ENCODE data around the gene OGA.

OGA gene

GRCh38 chr10:101818119-101818871, at the start of gene OGA:
Gene OGA (minus strand): TSS chr10:101818444. CDS start chr10:101818022, 422 bp downstream.
- DNase-seq: peak; percentile 100

- DNase-seq: no peak
Observed at GRCh38 chr10:101867931-101868330, 49.7 kb upstream of the OGA start.

- no peak for DNase-seq
Observed at GRCh38 chr10:101859530-101859929, 41.3 kb upstream of the OGA start.

DNA sequence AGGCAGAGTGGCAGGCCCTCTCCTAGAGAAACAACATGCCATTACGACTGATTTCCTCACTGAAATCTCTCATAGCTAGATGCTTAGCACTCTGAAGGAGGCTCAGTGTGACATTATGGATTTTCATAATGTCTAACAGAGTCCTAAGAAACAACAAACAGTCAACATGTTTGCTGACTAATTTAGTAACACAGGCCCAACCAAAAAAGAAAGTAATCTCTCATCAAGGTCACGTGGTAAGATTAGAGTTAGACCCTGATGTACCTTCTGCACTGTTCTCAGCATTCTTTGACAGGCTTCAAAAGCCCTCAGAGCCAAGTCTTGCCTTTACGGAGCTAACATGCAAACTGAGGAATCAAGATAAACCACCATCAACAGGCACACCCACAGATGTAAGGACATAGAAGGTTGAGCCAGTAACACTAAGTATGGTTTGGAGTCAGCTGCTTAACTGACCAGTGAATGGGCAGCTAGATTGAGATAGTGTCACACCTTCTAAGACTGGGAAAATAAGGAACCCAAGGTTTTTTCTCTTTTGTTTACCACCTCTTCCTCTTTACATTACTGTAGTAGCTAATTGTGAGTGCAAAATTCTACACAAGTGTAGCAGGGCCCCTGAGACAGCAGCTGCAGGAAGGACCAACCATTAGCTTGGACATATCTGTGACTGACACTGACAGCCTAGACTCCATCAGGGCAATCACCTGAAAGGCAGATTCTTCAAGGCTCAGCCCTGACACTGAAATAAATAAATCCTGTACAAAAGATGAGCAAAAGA, 40.7 kb upstream of the OGA start:
- peak; percentile 72 for DNase-seq

GRCh38 chr10:101857802-101858476, 39.7 kb upstream of the OGA start:
- DNase-seq: no peak

DNA sequence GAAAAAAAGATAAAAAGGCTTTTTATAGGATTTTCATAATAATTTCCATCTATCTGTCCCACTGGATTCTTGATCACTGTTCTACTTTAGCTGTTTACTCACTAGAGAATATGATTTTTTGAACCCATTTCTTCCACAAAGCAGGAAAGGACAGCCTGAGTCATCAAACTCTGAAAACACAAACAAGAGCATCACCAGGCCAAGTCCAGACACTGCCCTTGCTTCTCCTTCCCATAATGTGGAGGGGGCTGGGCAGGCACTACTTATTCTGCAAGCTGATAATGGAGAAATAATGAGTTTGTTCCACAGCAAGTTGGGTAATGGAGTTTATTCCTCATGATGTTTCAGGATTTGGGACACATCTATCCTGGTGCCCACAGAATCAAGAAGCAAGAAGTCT, 38.4 kb upstream of the OGA start:
- no peak for DNase-seq

DNA sequence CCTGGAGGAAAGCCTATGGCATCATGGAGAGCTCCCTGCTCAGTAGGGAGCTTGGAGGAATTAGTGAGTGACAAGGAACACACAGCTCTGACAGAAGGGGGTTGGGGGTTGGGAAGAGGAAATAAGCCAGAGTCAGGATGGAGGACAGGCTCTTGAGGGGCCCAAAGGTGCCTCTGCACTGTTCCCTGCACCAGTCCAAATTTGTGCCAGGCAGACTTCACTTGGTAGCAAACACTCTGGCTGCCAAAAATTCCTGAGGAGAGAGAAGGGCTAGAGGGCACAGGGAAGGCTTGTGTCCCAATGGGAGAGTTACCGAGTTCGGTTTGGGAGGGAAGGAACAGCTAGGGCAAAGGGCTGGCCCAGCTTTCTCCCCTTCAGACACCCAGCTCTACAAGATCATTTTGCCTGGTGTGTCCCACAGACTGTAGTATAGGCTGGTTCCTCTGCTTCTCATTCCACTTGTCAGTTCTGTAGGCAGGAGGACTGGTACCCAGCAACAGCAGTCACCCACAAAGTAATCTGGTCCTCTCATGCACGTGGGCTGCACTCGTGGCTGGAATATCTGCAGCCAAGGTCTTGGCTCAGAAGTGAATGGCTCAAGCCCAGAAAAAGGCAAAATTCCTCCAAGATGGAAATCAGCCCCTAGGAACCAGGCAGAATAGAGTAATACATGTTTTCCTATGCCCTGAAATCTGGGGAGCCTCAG, 33.3 kb upstream of the OGA start:
- DNase-seq: no peak

GRCh38 chr10:101850749-101851148, 32.5 kb upstream of the OGA start:
- no peak for DNase-seq

DNA sequence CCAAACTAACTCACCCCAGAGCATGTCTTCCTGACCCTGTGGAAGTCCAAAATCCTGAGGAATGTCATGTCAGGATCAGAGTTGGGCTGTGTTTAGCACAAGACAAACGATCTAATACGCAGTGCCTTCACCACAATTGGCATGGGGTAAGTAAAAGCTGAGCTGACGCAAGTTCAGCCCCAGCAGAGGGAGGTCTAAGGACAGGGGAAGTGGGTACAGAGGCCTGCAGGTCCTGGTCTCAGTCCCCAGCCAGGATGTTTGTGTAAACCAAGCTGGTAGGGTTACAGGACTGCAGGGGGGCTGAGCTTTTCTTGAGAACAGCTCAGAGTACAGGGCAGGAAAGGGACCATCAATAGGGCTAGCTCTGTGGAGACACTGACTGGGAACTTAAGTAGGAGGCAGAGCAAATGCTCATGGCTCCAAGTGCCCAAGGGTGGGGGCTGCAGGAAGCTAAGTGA, 30.7 kb upstream of the OGA start:
- DNase-seq: no peak

- DNase-seq: no peak
Observed at GRCh38 chr10:101848408-101848807, 30.2 kb upstream of the OGA start.

GRCh38 chr10:101845893-101846292, 27.6 kb upstream of the OGA start:
- no peak for DNase-seq

DNA sequence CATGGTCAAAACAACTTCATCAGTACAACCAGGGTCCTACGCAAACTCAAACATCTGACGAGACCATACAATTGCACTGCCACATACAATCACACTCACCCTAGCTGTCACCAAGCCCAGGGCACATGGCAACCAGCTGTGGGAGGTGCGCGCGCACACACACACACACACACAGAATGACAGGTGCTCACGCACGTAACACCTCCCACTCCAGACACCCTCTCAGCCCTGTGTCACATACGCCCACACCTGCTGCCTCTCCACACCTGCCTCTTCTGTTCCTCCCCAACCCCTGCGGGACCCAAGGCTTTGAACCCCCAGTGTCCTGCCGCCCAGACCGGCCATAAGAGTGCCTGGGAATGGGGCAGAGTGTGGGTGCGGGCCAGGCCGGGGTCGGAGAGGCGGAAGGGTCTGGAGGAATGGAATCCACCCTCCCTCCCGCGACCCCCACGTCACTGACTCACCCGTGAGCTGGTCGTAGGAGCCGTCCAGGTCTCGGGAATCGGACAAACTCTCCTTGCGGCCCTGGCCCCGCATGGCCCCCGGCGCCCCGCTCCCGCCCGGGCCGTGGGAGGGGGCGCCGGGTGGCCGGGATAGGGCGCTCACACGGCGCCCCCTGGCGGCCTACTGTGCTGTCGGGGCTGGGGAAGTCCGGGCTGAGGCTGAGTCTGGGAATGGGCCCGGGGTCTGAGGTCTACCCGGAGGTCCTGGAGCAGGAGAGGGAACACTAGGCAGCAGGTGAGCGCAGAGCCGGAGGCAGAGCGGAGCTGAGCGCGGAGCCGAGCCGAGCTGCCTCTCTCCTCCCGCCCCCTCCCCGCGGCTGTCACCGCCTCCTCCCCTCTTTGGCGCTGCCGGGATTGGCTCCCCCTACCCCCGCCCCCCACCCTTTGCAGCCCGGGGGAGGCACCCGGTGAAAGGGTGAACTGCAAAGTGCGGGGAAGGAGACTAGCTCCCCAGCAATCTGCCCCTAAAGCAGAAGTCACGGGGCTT, 25.1 kb upstream of the OGA start, which contains the start of gene KCNIP2:
Gene KCNIP2, minus strand, starts transcription at position 769 of the 990 bp plus-strand sequence. Its CDS starts 232 bp downstream, at position 537.
- DNase-seq: peak; percentile 37

DNA sequence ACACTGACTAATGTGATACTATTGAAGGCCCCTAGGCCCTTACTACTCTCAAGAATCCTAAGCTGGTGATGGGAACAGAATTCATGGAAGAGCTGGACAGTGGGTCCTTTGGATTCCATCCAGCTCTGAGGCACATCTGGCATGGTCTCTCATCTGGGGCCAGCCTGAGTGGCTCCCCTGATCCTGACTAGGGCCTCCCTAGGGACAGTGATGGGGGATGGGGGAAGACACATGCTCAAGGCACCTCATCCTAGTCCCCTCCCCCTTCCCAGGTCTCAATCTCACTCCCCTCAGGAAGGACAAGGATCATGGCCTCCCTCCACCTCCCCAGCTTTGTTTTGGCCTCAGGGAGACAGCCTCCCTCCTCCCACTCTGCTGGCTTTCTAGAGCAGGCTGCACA, 23.6 kb upstream of the OGA start:
- DNase-seq: no peak

DNA sequence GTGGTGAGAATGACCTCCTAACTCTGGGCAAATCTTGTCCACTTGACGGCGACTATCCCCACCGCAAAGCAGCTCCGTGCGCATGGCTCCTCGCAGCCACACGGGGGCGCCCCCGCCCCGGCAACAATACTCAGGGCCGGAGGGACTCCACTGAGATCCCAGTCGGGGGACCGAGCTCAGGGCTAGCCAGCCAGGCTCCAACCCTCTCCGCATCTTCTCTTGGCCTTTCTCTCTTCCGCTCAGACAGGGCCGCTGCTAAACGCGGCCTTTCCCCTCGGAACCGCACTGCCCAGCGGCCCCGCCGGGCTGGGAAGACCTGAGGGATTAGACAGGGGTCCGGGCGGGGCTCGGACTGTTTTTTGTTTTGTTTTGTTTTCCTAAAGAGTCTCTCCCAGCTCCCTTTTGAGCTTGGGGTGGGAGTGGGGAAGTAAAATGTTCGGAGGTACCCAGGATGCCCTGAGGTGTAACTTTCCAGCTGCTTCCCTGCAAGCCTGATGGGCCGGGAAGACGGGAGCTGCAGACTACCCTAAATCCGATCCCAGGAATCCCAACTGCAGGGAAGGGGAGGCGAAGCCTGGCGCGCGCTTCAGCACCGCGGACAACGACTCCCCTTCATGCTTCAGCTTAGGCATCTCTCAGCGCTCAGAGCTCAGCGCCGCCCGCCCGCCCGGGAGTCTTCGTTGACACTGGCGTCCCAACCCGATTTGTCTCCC, 22.7 kb upstream of the OGA start:
- peak; percentile 88 for DNase-seq

- peak; percentile 42 for DNase-seq
Observed at GRCh38 chr10:101840102-101840684, 21.9 kb upstream of the OGA start.

DNA sequence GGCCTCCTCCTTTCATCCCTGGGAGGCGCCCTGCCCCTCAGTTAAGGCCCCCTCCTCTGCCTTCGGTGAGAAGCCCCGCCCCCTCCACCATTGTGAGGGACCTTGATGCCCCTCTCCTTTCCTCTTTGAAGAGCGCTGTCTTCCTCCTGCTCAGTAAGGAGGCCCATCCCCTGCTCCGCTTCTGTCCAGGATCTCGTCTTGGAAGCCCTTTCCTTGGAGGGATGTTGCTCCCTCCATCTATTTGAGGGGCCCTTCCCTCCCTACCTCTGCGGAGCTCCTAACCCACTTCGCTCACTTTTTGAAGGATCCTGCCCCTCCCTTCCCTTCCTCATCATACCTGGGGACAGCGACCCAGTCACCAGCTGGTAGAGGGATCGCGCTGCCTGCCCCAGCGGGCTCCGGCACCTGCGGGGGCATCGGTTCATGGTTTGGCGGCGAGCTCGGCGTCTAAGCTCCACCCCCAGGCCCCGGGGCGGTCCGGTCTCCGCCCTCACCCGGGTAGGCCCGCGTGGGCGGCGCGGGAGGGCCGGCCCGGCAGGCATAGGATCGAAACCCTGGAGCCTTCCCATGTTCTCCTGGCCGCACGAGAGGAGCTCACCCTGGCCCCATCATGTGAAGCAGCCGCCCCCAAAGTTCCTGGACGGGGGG, 21.3 kb upstream of the OGA start:
- DNase-seq: peak; percentile 71

GRCh38 chr10:101839002-101839401, 20.8 kb upstream of the OGA start:
- DNase-seq: no peak

GRCh38 chr10:101838416-101838970, 20.2 kb upstream of the OGA start:
- DNase-seq: no peak

- no peak for DNase-seq
Observed at GRCh38 chr10:101837748-101838147, 19.5 kb upstream of the OGA start.

DNA sequence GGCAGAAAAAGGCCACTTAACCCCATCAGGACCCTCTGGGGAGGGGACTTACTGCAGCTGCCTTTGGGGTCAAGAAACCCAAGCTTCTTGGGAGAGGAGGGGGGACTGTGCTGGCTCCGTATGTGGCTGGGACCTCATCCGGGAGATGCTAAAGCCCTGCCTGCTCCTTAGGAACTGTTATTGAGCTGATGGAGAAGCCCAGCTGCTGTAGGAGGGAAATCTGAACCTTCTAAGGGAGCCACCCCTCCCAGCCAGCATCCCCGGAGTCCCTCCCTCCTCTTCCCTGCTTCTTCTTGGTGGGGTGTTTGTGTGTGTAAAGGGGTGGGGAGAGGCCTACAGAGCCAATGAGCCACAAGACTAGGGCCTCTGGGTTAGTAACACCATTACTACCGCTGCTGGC, 17.1 kb upstream of the OGA start:
- DNase-seq: no peak

All from activated CD4-positive, alpha-beta T cell treated with anti-CD3 and anti-CD28 coated beads, Interleukin-10, Interleukin-2, amounts not matched to agents 100 ng/mL and 50 ng/mL, durations not matched to agents 16 hours and 8 hours (primary cell).